Cardiac muscle cell (in vitro differentiated cells and primary cell): ENCODE data around the gene RELN. TPM values are rescaled to one million over a fixed set of nuclear protein-coding genes. Genes with fewer than 3 reads are reported as not detected.

Experiments
- DNase-seq, 2 donors: peaks; one replicate each; pipeline versions ENCODE4 v3.0.0 to v3.0.0-alpha.2; 2010 to 2017; ENCODE audit warnings: low read depth in 1 of 2, low spot score in 1 of 2
- H3K27ac ChIP-seq: fragments of 200-600 bp; sonication (generic); 2 replicates; pipeline ENCODE4 v1.5.1; 2016
- H3K27me3 ChIP-seq: fragments of 200-600 bp; sonication (generic); 2 replicates; pipeline ENCODE4 v1.6.0; 2016; ENCODE audit warnings: control low read depth
- H3K36me3 ChIP-seq: fragments of 200-600 bp; sonication (generic); 2 replicates; pipeline ENCODE4 v1.5.1; 2016; ENCODE audit warnings: control low read depth
- H3K4me1 ChIP-seq: fragments of 200-600 bp; sonication (generic); 2 replicates; pipeline ENCODE4 v1.8.1; 2017; ENCODE audit warnings: low read depth, mild to moderate bottlenecking, mixed run types
- H3K4me3 ChIP-seq: fragments of 200-600 bp; sonication (generic); 2 replicates; pipeline ENCODE4 v1.5.1; 2016; ENCODE audit warnings: mild to moderate bottlenecking
- H3K9me3 ChIP-seq: fragments of 200-600 bp; sonication (generic); 2 replicates; pipeline ENCODE4 v1.5.1; 2017; ENCODE audit warnings: low read depth, mild to moderate bottlenecking, control low read depth
- CTCF ChIP-seq: IDR thresholded peaks from 2 replicates; pipeline ENCODE4 v1.5.1; 2012; ENCODE audit warnings: low read depth, mild to moderate bottlenecking, low read length
- polyA plus RNA-seq: library from polyadenylated mRNA; unstranded; fragments of >200 nt; fragmentation: Nextera tagmentation; extraction: Ambion mirVana; gene quantifications from 2 replicates; pipeline ENCODE4 v1.2.1, GENCODE V29; 2016
- total RNA-seq: library from RNA; depleted of rRNA; stranded (reverse); fragments of >200 nt; gene quantifications from 2 replicates; pipeline ENCODE4 v1.2.3, GENCODE V29; 2016

Gene RELN
- total and polyA plus RNA-seq, 2 experiments from 2014 or later = 19.2 to 46.9 TPM

GRCh38 chr7:103706805-103707204 lies 282.7 kb downstream of the RELN start:
- Histone ChIP-seq H3K27me3 (no peaks in the 10 kb centered on the region), H3K9me3 (no peaks in the 10 kb centered on the region), H3K4me3 (no peak overlapping the region), H3K27ac (no peak overlapping the region), H3K36me3 (no peaks in the 10 kb centered on the region), H3K4me1 (no peaks in the 10 kb centered on the region)
- DNase-seq = no peak
- no peak for TF ChIP-seq CTCF

- H3K27me3 ChIP-seq = no peaks in the 10 kb centered on the region
- no peak for TF ChIP-seq CTCF
- no peaks in the 10 kb centered on the region for H3K4me1 ChIP-seq
- H3K36me3 ChIP-seq = no peaks in the 10 kb centered on the region
- no peak for DNase-seq
- H3K9me3 ChIP-seq = no peaks in the 10 kb centered on the region
- H3K4me3 ChIP-seq = no peak overlapping the region
- no peak overlapping the region for H3K27ac ChIP-seq
Observed at GRCh38 chr7:103705542-103705941, 283.9 kb downstream of the RELN start.

- no peak for TF ChIP-seq CTCF
- H3K4me3 ChIP-seq = no peak overlapping the region
- H3K4me1 ChIP-seq = no peaks in the 10 kb centered on the region
- no peak overlapping the region for H3K27ac ChIP-seq
- H3K36me3 ChIP-seq = no peaks in the 10 kb centered on the region
- DNase-seq = peak in 1 of 2 donors; percentile 8
- H3K9me3 ChIP-seq = no peaks in the 10 kb centered on the region
- no peaks in the 10 kb centered on the region for H3K27me3 ChIP-seq
Observed at GRCh38 chr7:103704701-103705100, 284.8 kb downstream of the RELN start.

GRCh38 chr7:103702982-103703381 lies 286.5 kb downstream of the RELN start:
- H3K9me3 ChIP-seq = no peaks in the 10 kb centered on the region
- H3K36me3 ChIP-seq = peaks cover under 1% of the 10 kb centered on the region
- TF ChIP-seq CTCF = no peak
- no peak overlapping the region for H3K27ac ChIP-seq
- DNase-seq = no peak
- H3K4me3 ChIP-seq = no peak overlapping the region
- H3K27me3 ChIP-seq = no peaks in the 10 kb centered on the region
- H3K4me1 ChIP-seq = no peaks in the 10 kb centered on the region

GRCh38 chr7:103702454-103702853 lies 287.0 kb downstream of the RELN start:
- Histone ChIP-seq H3K36me3 (peaks cover 5% of the 10 kb centered on the region), H3K4me1 (no peaks in the 10 kb centered on the region), H3K9me3 (no peaks in the 10 kb centered on the region), H3K4me3 (no peak overlapping the region), H3K27me3 (no peaks in the 10 kb centered on the region), H3K27ac (no peak overlapping the region)
- DNase-seq = no peak
- no peak for TF ChIP-seq CTCF

GRCh38 chr7:103699032-103699431 lies 290.4 kb downstream of the RELN start:
- H3K27me3 ChIP-seq = no peaks in the 10 kb centered on the region
- no peaks in the 10 kb centered on the region for H3K9me3 ChIP-seq
- H3K36me3 ChIP-seq = peaks cover 5% of the 10 kb centered on the region
- H3K4me3 ChIP-seq = no peak overlapping the region
- no peak for TF ChIP-seq CTCF
- H3K27ac ChIP-seq = no peak overlapping the region
- H3K4me1 ChIP-seq = no peaks in the 10 kb centered on the region
- no peak for DNase-seq
